K562 (cell line): ENCODE data around the gene TEX54. TPM values are rescaled to one million over a fixed set of nuclear protein-coding genes. Genes with fewer than 3 reads are reported as not detected.
A peak's percentile ranks its signal among the peaks of the same experiment; 100 is the strongest.

Experiments
- ARID2 ChIP-seq: fragments of 450-650 bp; IDR thresholded peaks from 2 replicates; pipeline ENCODE4 v1.6.1; 2017; ENCODE audit warnings: antibody characterized with exemption, mild to moderate bottlenecking
- BRF2 ChIP-seq: IDR thresholded peaks from 3 replicates; pipeline ENCODE4 v1.6.1; 2011; ENCODE audit warnings: borderline replicate concordance, mild to moderate bottlenecking; ENCODE audit not compliant: insufficient read length, insufficient read depth
- CBFA2T2 ChIP-seq: fragments of 450-650 bp; conservative IDR thresholded peaks from 2 replicates; pipeline ENCODE4 v1.6.1; 2017; ENCODE audit warnings: mild to moderate bottlenecking
- CEBPZ ChIP-seq: fragments of 150-350 bp; IDR thresholded peaks from 2 replicates; pipeline ENCODE4 v1.6.1; 2014; ENCODE audit warnings: low read depth, mild to moderate bottlenecking, low read length, borderline replicate concordance
- ETS1 ChIP-seq: conservative IDR thresholded peaks from 2 replicates; pipeline ENCODE4 v1.6.1; 2011; ENCODE audit warnings: low read depth, mild to moderate bottlenecking, low read length; ENCODE audit not compliant: control insufficient read depth
- FOXJ3 ChIP-seq: sonication (generic); formaldehyde crosslinking; IDR thresholded peaks from 2 replicates; pipeline ENCODE4 v1.4.0; 2020; ENCODE audit warnings: mild to moderate bottlenecking, missing genetic modification reagents
- HNRNPL ChIP-seq: fragments of 200-400 bp; formaldehyde crosslinking; IDR thresholded peaks from 2 replicates; pipeline ENCODE4 v1.6.1; 2017; ENCODE audit warnings: low read depth, mild to moderate bottlenecking, low read length
- MIER1 ChIP-seq: fragments of 450-650 bp; IDR thresholded peaks from 2 replicates; pipeline ENCODE4 v1.6.1; 2016; ENCODE audit warnings: antibody characterized with exemption, mild to moderate bottlenecking, low read depth
- PHF20 ChIP-seq: fragments of 450-650 bp; IDR thresholded peaks from 2 replicates; pipeline ENCODE4 v1.6.1; 2018; ENCODE audit not compliant: partially characterized antibody
- PHTF2 ChIP-seq: fragments of 250-450 bp; sonication (Bioruptor Pico); IDR thresholded peaks from 2 replicates; pipeline ENCODE4 v1.5.0; 2021; ENCODE audit warnings: mild to moderate bottlenecking
- RBM15 ChIP-seq: fragments of 200-400 bp; formaldehyde crosslinking; IDR thresholded peaks from 2 replicates; pipeline ENCODE4 v1.6.1; 2018; ENCODE audit warnings: mild to moderate bottlenecking, low read length, moderate library complexity; ENCODE audit not compliant: insufficient read depth
- RBM17 ChIP-seq: fragments of 200-400 bp; formaldehyde crosslinking; IDR thresholded peaks from 2 replicates; pipeline ENCODE4 v1.6.1; 2017; ENCODE audit warnings: low read depth, mild to moderate bottlenecking, low read length, borderline replicate concordance
- ZBTB17 ChIP-seq: fragments of 450-650 bp; formaldehyde crosslinking; IDR thresholded peaks from 2 replicates; pipeline ENCODE4 v1.4.0; 2020; ENCODE audit warnings: mild to moderate bottlenecking
- ZNF143 ChIP-seq: sonication (generic); formaldehyde crosslinking; IDR thresholded peaks from 2 replicates; pipeline ENCODE4 v1.9.0; 2022; ENCODE audit warnings: mild to moderate bottlenecking, missing genetic modification reagents
- ZNF212 ChIP-seq: fragments of 450-650 bp; formaldehyde crosslinking; IDR thresholded peaks from 2 replicates; pipeline ENCODE4 v1.4.0; 2020; ENCODE audit warnings: mild to moderate bottlenecking
- ZNF3 ChIP-seq: fragments of 250-450 bp; sonication (Bioruptor Pico); IDR thresholded peaks from 2 replicates; pipeline ENCODE4 v1.5.0; 2021; ENCODE audit warnings: mild to moderate bottlenecking, moderate library complexity
- polyA plus RNA-seq, 8 experiments: library from polyadenylated mRNA; depleted of rRNA in 4 of 8; stranded (reverse) in 5 of 8; unstranded in 3 of 8; fragments of >200 nt; fragmentation: Nextera tagmentation in 2 of 8; fragmentation: Illumina TruSeq in 1 of 8; extraction: Ambion mirVana in 2 of 8; extraction: Trizol in 1 of 8; gene quantifications; 2 replicates each; pipeline versions ENCODE4 v1.2.1 to v1.2.3, GENCODE V29; 2011 to 2014; ENCODE audit warnings: inconsistent platforms in 1 of 8, missing spikeins in 1 of 8
- total RNA-seq, 7 experiments: library from RNA; depleted of rRNA in 6 of 7; stranded (reverse); fragments of >200 nt in 6 of 7; fragmentation: Illumina TruSeq in 2 of 7; extraction: Trizol in 2 of 7; gene quantifications; 2 replicates each; pipeline versions ENCODE4 v1.2.1 to v1.2.3, GENCODE V29; 2011 to 2021; ENCODE audit warnings: low replicate concordance in 1 of 7
- TF ChIP-seq, protein P1 (sequence below): fragments of 250-450 bp; sonication (Bioruptor Pico); IDR thresholded peaks from 2 replicates; pipeline ENCODE4 v1.4.0; 2020

The TEX54 gene
- total and polyA plus RNA-seq, 9 of the 15 experiments (the other 6 are each of a cell fraction or from before 2014, with no cell fraction given), result not detected

GRCh38 chr11:62856333-62856895, 23.8 kb upstream of the TEX54 start (continued):
- no peak for TF ChIP-seq ETS1
- no peak for TF ChIP-seq MIER1
- TF ChIP-seq RBM15, result no peak
- no peak for TF ChIP-seq ZBTB17 (CRISPR knock-in tag)
- no peak for TF ChIP-seq ZNF143 (CRISPR knock-in tag)
- TF ChIP-seq RBM17, result no peak
- TF ChIP-seq HNRNPL, result no peak
- TF ChIP-seq PHTF2, result no peak
- 0 out of 2 replicates have a peak, but pooled peaks have one; percentile 43 for TF ChIP-seq ARID2
- TF ChIP-seq, protein P1, sequence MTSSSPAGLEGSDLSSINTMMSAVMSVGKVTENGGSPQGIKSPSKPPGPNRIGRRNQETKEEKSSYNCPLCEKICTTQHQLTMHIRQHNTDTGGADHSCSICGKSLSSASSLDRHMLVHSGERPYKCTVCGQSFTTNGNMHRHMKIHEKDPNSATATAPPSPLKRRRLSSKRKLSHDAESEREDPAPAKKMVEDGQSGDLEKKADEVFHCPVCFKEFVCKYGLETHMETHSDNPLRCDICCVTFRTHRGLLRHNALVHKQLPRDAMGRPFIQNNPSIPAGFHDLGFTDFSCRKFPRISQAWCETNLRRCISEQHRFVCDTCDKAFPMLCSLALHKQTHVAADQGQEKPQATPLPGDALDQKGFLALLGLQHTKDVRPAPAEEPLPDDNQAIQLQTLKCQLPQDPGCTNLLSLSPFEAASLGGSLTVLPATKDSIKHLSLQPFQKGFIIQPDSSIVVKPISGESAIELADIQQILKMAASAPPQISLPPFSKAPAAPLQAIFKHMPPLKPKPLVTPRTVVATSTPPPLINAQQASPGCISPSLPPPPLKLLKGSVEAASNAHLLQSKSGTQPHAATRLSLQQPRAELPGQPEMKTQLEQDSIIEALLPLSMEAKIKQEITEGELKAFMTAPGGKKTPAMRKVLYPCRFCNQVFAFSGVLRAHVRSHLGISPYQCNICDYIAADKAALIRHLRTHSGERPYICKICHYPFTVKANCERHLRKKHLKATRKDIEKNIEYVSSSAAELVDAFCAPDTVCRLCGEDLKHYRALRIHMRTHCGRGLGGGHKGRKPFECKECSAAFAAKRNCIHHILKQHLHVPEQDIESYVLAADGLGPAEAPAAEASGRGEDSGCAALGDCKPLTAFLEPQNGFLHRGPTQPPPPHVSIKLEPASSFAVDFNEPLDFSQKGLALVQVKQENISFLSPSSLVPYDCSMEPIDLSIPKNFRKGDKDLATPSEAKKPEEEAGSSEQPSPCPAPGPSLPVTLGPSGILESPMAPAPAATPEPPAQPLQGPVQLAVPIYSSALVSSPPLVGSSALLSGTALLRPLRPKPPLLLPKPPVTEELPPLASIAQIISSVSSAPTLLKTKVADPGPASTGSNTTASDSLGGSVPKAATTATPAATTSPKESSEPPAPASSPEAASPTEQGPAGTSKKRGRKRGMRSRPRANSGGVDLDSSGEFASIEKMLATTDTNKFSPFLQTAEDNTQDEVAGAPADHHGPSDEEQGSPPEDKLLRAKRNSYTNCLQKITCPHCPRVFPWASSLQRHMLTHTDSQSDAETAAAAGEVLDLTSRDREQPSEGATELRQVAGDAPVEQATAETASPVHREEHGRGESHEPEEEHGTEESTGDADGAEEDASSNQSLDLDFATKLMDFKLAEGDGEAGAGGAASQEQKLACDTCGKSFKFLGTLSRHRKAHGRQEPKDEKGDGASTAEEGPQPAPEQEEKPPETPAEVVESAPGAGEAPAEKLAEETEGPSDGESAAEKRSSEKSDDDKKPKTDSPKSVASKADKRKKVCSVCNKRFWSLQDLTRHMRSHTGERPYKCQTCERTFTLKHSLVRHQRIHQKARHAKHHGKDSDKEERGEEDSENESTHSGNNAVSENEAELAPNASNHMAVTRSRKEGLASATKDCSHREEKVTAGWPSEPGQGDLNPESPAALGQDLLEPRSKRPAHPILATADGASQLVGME, result no peak
- no peak for TF ChIP-seq BRF2
- no peak for TF ChIP-seq CEBPZ
- TF ChIP-seq ZNF3 (CRISPR knock-in tag), result no peak
- no peak for TF ChIP-seq CBFA2T2
- no peak for TF ChIP-seq ZNF212 (CRISPR knock-in tag)
- no peak for TF ChIP-seq FOXJ3
- TF ChIP-seq PHF20, result no peak
